HL-60 (cell line): ENCODE results near the gene IGHMBP2.

Experiments
- DNase-seq, 2 experiments: peaks; one replicate each; pipeline ENCODE4 v3.0.0-alpha.2; 2010 to 2020; ENCODE audit warnings: low read depth in 1 of 2, low spot score in 1 of 2
- H3K27ac ChIP-seq: fragments of 250-450 bp; sonication (Bioruptor Pico); replicated peaks from 2 replicates; pipeline ENCODE4 v1.5.1; 2020; ENCODE audit warnings: mild to moderate bottlenecking, moderate library complexity
- H3K27me3 ChIP-seq: fragments of 250-450 bp; sonication (Bioruptor Pico); 2 replicates; pipeline ENCODE4 v1.5.1; 2021; ENCODE audit warnings: mild to moderate bottlenecking, moderate library complexity; ENCODE audit not compliant: insufficient read depth, poor library complexity, severe bottlenecking
- H3K4me3 ChIP-seq: replicated peaks from 2 replicates; pipeline ENCODE4 v1.5.1; 2011; ENCODE audit warnings: mild to moderate bottlenecking, control low read depth, low read length; ENCODE audit not compliant: insufficient read depth
- GABPA ChIP-seq: IDR thresholded peaks from 2 replicates; pipeline ENCODE4 v1.6.1; 2012; ENCODE audit warnings: low read depth
- POLR2AphosphoS5 ChIP-seq: IDR thresholded peaks from 2 replicates; pipeline ENCODE4 v1.6.1; 2012; ENCODE audit warnings: low read depth
- SPI1 ChIP-seq: IDR thresholded peaks from 2 replicates; pipeline ENCODE4 v1.6.1; 2012; ENCODE audit warnings: low read depth, mild to moderate bottlenecking, borderline replicate concordance
- TF ChIP-seq, protein P1 (sequence below): IDR thresholded peaks from one replicate; pipeline ENCODE4 v1.5.1; 2011; ENCODE audit warnings: low read length, control low read depth, inconsistent platforms; ENCODE audit not compliant: insufficient read depth
- TF ChIP-seq, protein P2 (sequence below): IDR thresholded peaks from 2 replicates; pipeline ENCODE4 v1.6.1; 2012; ENCODE audit warnings: low read depth; ENCODE audit not compliant: insufficient replicate concordance

IGHMBP2 gene

DNA sequence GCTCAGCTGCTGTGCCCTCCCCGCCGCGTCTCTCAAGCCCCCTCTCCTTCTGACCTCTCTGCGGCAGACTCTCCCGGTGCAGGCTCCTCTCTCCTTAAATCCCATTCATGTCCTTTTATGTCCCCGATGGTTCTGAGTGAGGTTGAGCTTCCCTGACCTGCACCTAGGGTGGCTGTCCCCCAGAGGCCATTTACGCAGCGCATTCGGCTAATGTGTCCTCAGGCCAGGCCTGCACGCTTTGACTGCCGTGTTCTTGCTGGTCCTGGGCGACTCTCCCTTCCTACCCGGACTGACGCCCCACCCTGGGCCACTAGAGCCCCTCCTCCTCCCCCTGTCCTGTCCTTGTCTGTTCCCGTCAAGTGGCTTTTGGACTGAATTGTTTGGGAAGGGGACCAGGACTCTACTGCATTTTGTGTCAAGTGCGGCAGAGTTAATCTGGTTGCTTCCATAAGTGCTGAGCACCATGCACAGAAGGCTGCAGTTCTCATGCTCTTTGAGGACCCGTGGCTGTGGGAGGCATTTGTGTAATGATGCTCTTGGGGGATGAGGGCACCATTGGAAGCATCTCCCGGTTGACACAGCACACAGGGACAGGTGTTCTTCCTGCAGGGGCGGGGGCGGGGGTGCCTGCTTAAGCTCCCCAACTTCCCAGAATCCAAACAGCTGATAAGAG lies 37.1 kb downstream of the IGHMBP2 start:
- no peak for DNase-seq

DNA sequence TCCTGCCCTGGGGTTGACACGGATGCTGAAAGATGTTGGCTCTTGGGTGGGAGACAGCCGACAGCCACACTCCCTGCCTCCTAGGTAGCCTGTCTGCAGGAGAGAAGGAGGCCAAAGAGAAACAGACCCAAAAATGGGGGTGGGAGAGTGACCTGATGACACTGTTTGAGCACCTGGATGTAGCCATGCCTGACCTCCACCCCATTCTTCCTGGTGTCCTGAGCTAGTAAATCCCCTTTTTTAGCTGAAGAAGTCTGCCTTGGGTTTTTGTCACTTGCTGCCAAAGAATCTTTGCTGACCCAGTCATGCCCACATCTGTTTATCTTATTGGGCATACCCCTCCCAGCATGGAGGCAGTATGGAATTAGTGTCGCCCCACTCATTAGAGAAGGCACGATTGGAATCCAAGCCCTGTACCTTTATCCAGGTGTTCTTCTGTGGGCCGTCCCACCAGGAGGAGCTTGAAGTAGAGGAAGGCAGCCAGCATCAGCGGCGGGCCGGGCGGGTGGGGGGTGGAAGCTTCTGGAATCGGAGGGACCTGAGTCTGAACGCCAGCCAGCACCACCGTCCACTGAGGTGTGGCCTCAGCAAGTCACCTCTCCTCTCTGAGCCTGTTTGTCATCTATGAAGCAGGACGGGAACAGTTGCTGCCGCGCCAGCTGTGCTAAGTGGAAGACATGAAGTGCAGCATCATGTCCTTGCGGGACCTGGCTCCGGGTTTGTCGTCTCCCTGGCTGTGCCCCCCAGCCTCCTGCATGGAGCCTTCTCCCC lies 37.8 kb downstream of the IGHMBP2 start:
- TF ChIP-seq, protein P1, sequence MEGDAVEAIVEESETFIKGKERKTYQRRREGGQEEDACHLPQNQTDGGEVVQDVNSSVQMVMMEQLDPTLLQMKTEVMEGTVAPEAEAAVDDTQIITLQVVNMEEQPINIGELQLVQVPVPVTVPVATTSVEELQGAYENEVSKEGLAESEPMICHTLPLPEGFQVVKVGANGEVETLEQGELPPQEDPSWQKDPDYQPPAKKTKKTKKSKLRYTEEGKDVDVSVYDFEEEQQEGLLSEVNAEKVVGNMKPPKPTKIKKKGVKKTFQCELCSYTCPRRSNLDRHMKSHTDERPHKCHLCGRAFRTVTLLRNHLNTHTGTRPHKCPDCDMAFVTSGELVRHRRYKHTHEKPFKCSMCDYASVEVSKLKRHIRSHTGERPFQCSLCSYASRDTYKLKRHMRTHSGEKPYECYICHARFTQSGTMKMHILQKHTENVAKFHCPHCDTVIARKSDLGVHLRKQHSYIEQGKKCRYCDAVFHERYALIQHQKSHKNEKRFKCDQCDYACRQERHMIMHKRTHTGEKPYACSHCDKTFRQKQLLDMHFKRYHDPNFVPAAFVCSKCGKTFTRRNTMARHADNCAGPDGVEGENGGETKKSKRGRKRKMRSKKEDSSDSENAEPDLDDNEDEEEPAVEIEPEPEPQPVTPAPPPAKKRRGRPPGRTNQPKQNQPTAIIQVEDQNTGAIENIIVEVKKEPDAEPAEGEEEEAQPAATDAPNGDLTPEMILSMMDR: no peak
- TF ChIP-seq SPI1: no peak
- TF ChIP-seq, protein P2, sequence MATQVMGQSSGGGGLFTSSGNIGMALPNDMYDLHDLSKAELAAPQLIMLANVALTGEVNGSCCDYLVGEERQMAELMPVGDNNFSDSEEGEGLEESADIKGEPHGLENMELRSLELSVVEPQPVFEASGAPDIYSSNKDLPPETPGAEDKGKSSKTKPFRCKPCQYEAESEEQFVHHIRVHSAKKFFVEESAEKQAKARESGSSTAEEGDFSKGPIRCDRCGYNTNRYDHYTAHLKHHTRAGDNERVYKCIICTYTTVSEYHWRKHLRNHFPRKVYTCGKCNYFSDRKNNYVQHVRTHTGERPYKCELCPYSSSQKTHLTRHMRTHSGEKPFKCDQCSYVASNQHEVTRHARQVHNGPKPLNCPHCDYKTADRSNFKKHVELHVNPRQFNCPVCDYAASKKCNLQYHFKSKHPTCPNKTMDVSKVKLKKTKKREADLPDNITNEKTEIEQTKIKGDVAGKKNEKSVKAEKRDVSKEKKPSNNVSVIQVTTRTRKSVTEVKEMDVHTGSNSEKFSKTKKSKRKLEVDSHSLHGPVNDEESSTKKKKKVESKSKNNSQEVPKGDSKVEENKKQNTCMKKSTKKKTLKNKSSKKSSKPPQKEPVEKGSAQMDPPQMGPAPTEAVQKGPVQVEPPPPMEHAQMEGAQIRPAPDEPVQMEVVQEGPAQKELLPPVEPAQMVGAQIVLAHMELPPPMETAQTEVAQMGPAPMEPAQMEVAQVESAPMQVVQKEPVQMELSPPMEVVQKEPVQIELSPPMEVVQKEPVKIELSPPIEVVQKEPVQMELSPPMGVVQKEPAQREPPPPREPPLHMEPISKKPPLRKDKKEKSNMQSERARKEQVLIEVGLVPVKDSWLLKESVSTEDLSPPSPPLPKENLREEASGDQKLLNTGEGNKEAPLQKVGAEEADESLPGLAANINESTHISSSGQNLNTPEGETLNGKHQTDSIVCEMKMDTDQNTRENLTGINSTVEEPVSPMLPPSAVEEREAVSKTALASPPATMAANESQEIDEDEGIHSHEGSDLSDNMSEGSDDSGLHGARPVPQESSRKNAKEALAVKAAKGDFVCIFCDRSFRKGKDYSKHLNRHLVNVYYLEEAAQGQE: no peak
- TF ChIP-seq POLR2AphosphoS5: no peak
- no peak for TF ChIP-seq GABPA
- Histone ChIP-seq H3K27ac (no peak overlapping the region; the same call in 1 of the 2 replicates), H3K27me3 (no peaks in the 10 kb centered on the region), H3K4me3 (no peak overlapping the region)
- no peak for DNase-seq

More for the DNA sequence above, 37.1 kb downstream of the IGHMBP2 start:
- TF ChIP-seq, protein P1: no peak
- TF ChIP-seq GABPA: no peak
- TF ChIP-seq, protein P2: no peak
- no peak for TF ChIP-seq POLR2AphosphoS5
- TF ChIP-seq SPI1: no peak
- no peaks in the 10 kb centered on the region for H3K27me3 ChIP-seq
- no peak overlapping the region for H3K4me3 ChIP-seq
- no peak overlapping the region for H3K27ac ChIP-seq

DNA sequence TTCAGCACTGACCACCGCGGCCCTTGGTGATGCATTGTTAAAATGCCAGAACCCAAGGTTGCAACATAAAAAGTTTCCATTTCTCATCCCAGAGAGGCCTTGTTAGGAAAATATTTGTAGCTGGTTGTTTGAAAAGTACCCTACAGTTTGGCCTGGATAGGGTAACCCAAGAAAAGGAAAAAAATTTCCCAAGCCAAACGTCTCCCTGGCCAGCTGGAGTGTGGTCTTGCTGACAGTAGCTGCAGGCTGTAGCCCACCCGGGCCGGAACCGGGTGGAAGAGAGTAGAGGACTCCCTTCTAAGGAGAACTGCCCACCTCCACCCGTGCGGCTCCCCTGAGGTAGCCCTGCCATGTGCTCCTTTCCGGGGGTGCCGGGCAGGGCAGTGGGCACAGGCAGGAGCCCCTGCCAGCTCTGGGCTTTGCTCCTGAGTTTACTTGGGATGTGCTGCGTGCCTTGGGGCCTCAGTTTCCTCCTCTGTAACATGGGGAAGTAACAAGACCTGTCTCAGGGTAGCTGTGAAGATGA lies 38.5 kb downstream of the IGHMBP2 start:
- Histone ChIP-seq H3K27me3 (no peaks in the 10 kb centered on the region), H3K27ac (peak overlapping the region; percentile 62), H3K4me3 (no peak overlapping the region)
- DNase-seq: no peak
- no peak for TF ChIP-seq SPI1
- no peak for TF ChIP-seq GABPA
- TF ChIP-seq POLR2AphosphoS5: no peak
- TF ChIP-seq, protein P1: no peak
- TF ChIP-seq, protein P2: no peak
